Mesenchymal stem cell (in vitro differentiated cells and primary cell): Measurements from ENCODE around the gene TARBP1.

Source experiments
- DNase-seq: peaks from one replicate; pipeline ENCODE4 v3.0.0-alpha.2; 2013
- H2AFZ ChIP-seq: one replicate; pipeline ENCODE4 v1.6.1; 2013; ENCODE audit warnings: low read depth, mild to moderate bottlenecking, control low read depth, inconsistent platforms, low read length, moderate library complexity
- H2AK5ac ChIP-seq: 2 replicates; pipeline ENCODE4 v1.6.1; 2013; ENCODE audit warnings: low read length, moderate library complexity, mild to moderate bottlenecking, inconsistent platforms; ENCODE audit not compliant: severe bottlenecking
- H2BK120ac ChIP-seq: one replicate; pipeline ENCODE4 v1.6.1; 2013; ENCODE audit warnings: low read depth, mild to moderate bottlenecking, inconsistent platforms, low read length, moderate library complexity
- H2BK12ac ChIP-seq, 2 experiments: one replicate each; pipeline ENCODE4 v1.6.1; 2013; ENCODE audit warnings: inconsistent platforms in 2 of 2, low read length in 2 of 2, mild to moderate bottlenecking in 2 of 2, moderate library complexity in 2 of 2, control low read depth in 1 of 2
- H2BK15ac ChIP-seq: one replicate; pipeline ENCODE4 v1.6.1; 2013; ENCODE audit warnings: mild to moderate bottlenecking, low read depth, inconsistent platforms; ENCODE audit not compliant: poor library complexity, severe bottlenecking
- H2BK5ac ChIP-seq: 2 replicates; pipeline ENCODE4 v1.6.1; 2013; ENCODE audit warnings: low read depth, mild to moderate bottlenecking, low read length, control low read depth, inconsistent platforms; ENCODE audit not compliant: poor library complexity, severe bottlenecking
- H3K14ac ChIP-seq, 2 experiments: one replicate each; pipeline ENCODE4 v1.6.1; 2013; ENCODE audit warnings: inconsistent platforms in 2 of 2, low read length in 2 of 2, control low read depth in 1 of 2, mild to moderate bottlenecking in 1 of 2, moderate library complexity in 1 of 2
- H3K18ac ChIP-seq, 2 experiments: one replicate each; pipeline ENCODE4 v1.6.1; 2013; ENCODE audit warnings: inconsistent platforms in 2 of 2, low read length in 2 of 2, control low read depth in 1 of 2, low read depth in 1 of 2, mild to moderate bottlenecking in 1 of 2
- H3K23ac ChIP-seq, 2 experiments: one replicate each; pipeline ENCODE4 v1.6.1; 2013; ENCODE audit warnings: inconsistent platforms in 2 of 2, low read length in 2 of 2, mild to moderate bottlenecking in 2 of 2, moderate library complexity in 2 of 2, control low read depth in 1 of 2
- H3K27ac ChIP-seq: 2 replicates; pipeline ENCODE4 v1.5.1; 2013; ENCODE audit warnings: mild to moderate bottlenecking, moderate library complexity, low read length, control low read depth, inconsistent platforms; ENCODE audit not compliant: poor library complexity, severe bottlenecking
- H3K27me3 ChIP-seq, 2 experiments: 2 replicates each; pipeline versions ENCODE4 v1.6.1 to v1.7.0; 2013; ENCODE audit warnings: low read length in 2 of 2, mild to moderate bottlenecking in 2 of 2, moderate library complexity in 2 of 2, control low read depth in 1 of 2, inconsistent platforms in 1 of 2; ENCODE audit not compliant: control insufficient read depth in 1 of 2, insufficient read depth in 1 of 2
- H3K36me3 ChIP-seq, 2 experiments: 2 replicates each; pipeline versions ENCODE4 v1.6.1 to v1.7.0; 2013; ENCODE audit warnings: low read length in 2 of 2, control low read depth in 1 of 2, inconsistent platforms in 1 of 2, low read depth in 1 of 2, mild to moderate bottlenecking in 1 of 2; ENCODE audit not compliant: insufficient read depth in 2 of 2, control insufficient read depth in 1 of 2
- H3K4ac ChIP-seq, 2 experiments: one replicate each; pipeline ENCODE4 v1.6.1; 2013; ENCODE audit warnings: inconsistent platforms in 2 of 2, low read length in 2 of 2, mild to moderate bottlenecking in 2 of 2, moderate library complexity in 2 of 2, control low read depth in 1 of 2, low read depth in 1 of 2
- H3K4me1 ChIP-seq: 2 replicates; pipeline ENCODE4 v1.6.1; 2013; ENCODE audit warnings: low read depth, low read length, control low read depth; ENCODE audit not compliant: control insufficient read depth, insufficient read depth
- H3K4me2 ChIP-seq: 2 replicates; pipeline ENCODE4 v1.6.1; 2013; ENCODE audit warnings: low read length, mild to moderate bottlenecking, inconsistent platforms; ENCODE audit not compliant: poor library complexity, severe bottlenecking
- H3K4me3 ChIP-seq, 2 experiments: 2 replicates each; pipeline versions ENCODE4 v1.5.1 to v1.7.0; 2013; ENCODE audit warnings: low read length in 2 of 2, mild to moderate bottlenecking in 2 of 2, control low read depth in 1 of 2, low read depth in 1 of 2; ENCODE audit not compliant: insufficient read depth in 1 of 2
- H3K79me1 ChIP-seq: replicated peaks from 2 replicates; pipeline ENCODE4 v1.6.1; 2013; ENCODE audit warnings: mild to moderate bottlenecking, control low read depth, low read length, inconsistent platforms; ENCODE audit not compliant: poor library complexity, severe bottlenecking
- H3K9ac ChIP-seq: 2 replicates; pipeline ENCODE4 v1.7.0; 2013; ENCODE audit warnings: mild to moderate bottlenecking, low read length, moderate library complexity
- H3K9me3 ChIP-seq: 2 replicates; pipeline ENCODE4 v1.7.0; 2013; ENCODE audit warnings: mild to moderate bottlenecking, low read length; ENCODE audit not compliant: control insufficient read depth
- H4K8ac ChIP-seq: one replicate; pipeline ENCODE4 v1.6.1; 2013; ENCODE audit warnings: inconsistent platforms, mild to moderate bottlenecking, low read length, moderate library complexity
- H4K91ac ChIP-seq: one replicate; pipeline ENCODE4 v1.6.1; 2013; ENCODE audit warnings: mild to moderate bottlenecking, low read length, inconsistent platforms
- WGBS: methylation state at CpG from one replicate; pipeline ENCODE4 v1.1.7; 2013; ENCODE audit warnings: mixed read lengths; 5-methylcytosine and 5-hydroxymethylcytosine counted together

Gene TARBP1

GRCh38 chr1:234507626-234508387 is 28.8 kb upstream of the TARBP1 start:
- DNase-seq, result no peak
- Histone ChIP-seq H3K27me3 (no peaks in the 10 kb centered on the region), H2BK15ac (no peak overlapping the region), H3K4me1 (peaks cover 3% of the 10 kb centered on the region), H3K36me3 (no peaks in the 10 kb centered on the region), H3K79me1 (no peaks in the 10 kb centered on the region), H3K4me2 (no peak overlapping the region), H2AK5ac (peak overlapping the region; percentile 1), H3K9ac (no peak overlapping the region), H4K91ac (no peak overlapping the region), H3K9me3 (no peaks in the 10 kb centered on the region), H3K14ac (no peak overlapping the region), H3K4me3 (no peak overlapping the region), H3K18ac (no peak overlapping the region), H3K27ac (no peak overlapping the region), H2BK120ac (no peak overlapping the region), H3K23ac (no peak overlapping the region), H2BK5ac (no peak overlapping the region), H3K4ac (no peak overlapping the region), H4K8ac (no peak overlapping the region), H2BK12ac (no peak overlapping the region), H2AFZ (no peak overlapping the region)
- WGBS, result 98% methylated on average over 11 of the region's 11 CpGs

- Histone ChIP-seq H2BK15ac (no peak overlapping the region), H2AK5ac (no peak overlapping the region), H3K27ac (no peak overlapping the region), H3K4me1 (peaks cover 3% of the 10 kb centered on the region), H2BK5ac (no peak overlapping the region), H3K9me3 (no peaks in the 10 kb centered on the region), H4K8ac (no peak overlapping the region), H3K23ac (no peak overlapping the region), H3K4ac (no peak overlapping the region), H3K79me1 (no peaks in the 10 kb centered on the region), H4K91ac (no peak overlapping the region), H3K4me3 (no peak overlapping the region), H3K4me2 (no peak overlapping the region), H3K9ac (no peak overlapping the region), H3K18ac (no peak overlapping the region), H3K36me3 (no peaks in the 10 kb centered on the region), H3K14ac (no peak overlapping the region), H2BK12ac (no peak overlapping the region), H2BK120ac (no peak overlapping the region), H2AFZ (no peak overlapping the region), H3K27me3 (no peaks in the 10 kb centered on the region)
- DNase-seq, result no peak
- 77% methylated on average over 2 of the region's 2 CpGs for WGBS
Measured at GRCh38 chr1:234507089-234507488, 28.1 kb upstream of the TARBP1 start.

GRCh38 chr1:234505769-234506102 is 26.8 kb upstream of the TARBP1 start:
- no peaks in the 10 kb centered on the region for H3K79me1 ChIP-seq
- no peak overlapping the region for H4K8ac ChIP-seq
- H2AFZ ChIP-seq, result no peak overlapping the region
- no peak overlapping the region for H3K4me2 ChIP-seq
- H3K27ac ChIP-seq, result no peak overlapping the region
- H3K27me3 ChIP-seq, result no peaks in the 10 kb centered on the region
- H3K4me3 ChIP-seq, result no peak overlapping the region
- no peaks in the 10 kb centered on the region for H3K9me3 ChIP-seq
- no peak for DNase-seq
- H3K23ac ChIP-seq, result no peak overlapping the region
- no peak overlapping the region for H2BK5ac ChIP-seq
- H3K14ac ChIP-seq, result no peak overlapping the region
- H2BK15ac ChIP-seq, result no peak overlapping the region
- H3K4ac ChIP-seq, result no peak overlapping the region
- no peak overlapping the region for H4K91ac ChIP-seq
- H2AK5ac ChIP-seq, result no peak overlapping the region
- no peak overlapping the region for H2BK12ac ChIP-seq
- peak overlapping the region; percentile 22 for H3K9ac ChIP-seq
- no peak overlapping the region for H2BK120ac ChIP-seq
- no peaks in the 10 kb centered on the region for H3K36me3 ChIP-seq
- H3K18ac ChIP-seq, result no peak overlapping the region
- H3K4me1 ChIP-seq, result peaks cover 5% of the 10 kb centered on the region

DNA sequence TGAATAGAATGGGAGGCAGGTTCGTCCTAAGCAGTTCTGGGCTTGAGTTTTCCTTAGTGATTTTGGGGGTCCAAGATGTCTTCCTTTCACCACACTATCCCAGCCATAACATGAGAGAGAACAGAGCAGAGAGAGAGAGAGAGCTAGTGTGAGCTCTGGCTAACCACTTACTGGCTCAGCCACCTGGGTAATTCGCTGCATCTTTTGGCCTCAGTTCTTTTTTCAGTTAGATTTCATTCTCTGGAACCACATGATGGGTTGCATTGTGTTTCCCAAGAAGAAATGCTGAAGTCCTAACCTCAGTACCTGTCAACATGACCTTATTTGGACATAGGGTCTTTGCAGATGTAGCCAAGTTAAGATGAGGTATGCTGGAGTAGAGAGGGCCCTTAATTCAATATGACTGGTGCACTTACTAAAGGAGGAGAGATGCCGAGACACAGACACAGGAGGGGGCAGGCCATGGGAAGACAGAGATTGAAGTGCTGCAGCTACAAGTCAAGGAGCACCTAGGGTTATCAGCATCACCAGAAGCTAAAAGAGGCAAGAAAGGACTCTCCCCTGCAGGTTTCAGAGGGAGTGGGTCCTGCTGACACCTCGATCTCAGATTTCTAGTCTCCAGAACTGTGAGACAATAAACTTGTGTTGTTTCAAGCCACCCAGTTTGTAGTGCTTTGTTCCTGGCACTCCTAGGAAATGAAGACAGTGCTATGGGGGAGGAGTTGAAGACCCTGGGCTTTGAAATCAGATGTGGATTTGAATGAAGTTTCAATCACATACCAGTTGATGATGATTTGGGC is 26.2 kb upstream of the TARBP1 start:
- Histone ChIP-seq H3K27me3 (no peaks in the 10 kb centered on the region), H4K8ac (no peak overlapping the region), H2BK12ac (no peak overlapping the region), H3K36me3 (no peaks in the 10 kb centered on the region), H3K9ac (peak overlapping the region; percentile 22), H2BK120ac (no peak overlapping the region), H2BK5ac (no peak overlapping the region), H4K91ac (peak overlapping the region; percentile 32), H3K14ac (no peak overlapping the region), H2BK15ac (no peak overlapping the region), H3K4ac (no peak overlapping the region), H2AK5ac (peak overlapping the region; percentile 36), H3K4me3 (no peak overlapping the region), H3K9me3 (no peaks in the 10 kb centered on the region), H3K18ac (peak overlapping the region in 1 of 2 experiments; percentile 52), H2AFZ (no peak overlapping the region), H3K4me1 (peaks cover 5% of the 10 kb centered on the region), H3K23ac (no peak overlapping the region), H3K4me2 (no peak overlapping the region), H3K27ac (no peak overlapping the region), H3K79me1 (no peaks in the 10 kb centered on the region)
- 96% methylated on average over 3 of the region's 4 CpGs for WGBS
- no peak for DNase-seq
